H9 (cell line): ENCODE measurements around the gene RAB9A. TPM values are rescaled to one million over a fixed set of nuclear protein-coding genes. Genes with fewer than 3 reads are reported as not detected.

ENCODE experiments used
- DNase-seq: peaks from one replicate; pipeline ENCODE4 v3.0.0-alpha.2; 2017
- H2AFZ ChIP-seq: one replicate; pipeline ENCODE4 v1.6.1; 2013; ENCODE audit warnings: mild to moderate bottlenecking, low read length, control low read depth, moderate library complexity
- H2AK5ac ChIP-seq: 2 replicates; pipeline ENCODE4 v1.6.1; 2013; ENCODE audit warnings: low read length, control low read depth, mixed read lengths; ENCODE audit not compliant: insufficient read length
- H2BK120ac ChIP-seq: one replicate; pipeline ENCODE4 v1.6.1; 2013; ENCODE audit warnings: low read depth, mild to moderate bottlenecking, low read length, control low read depth, inconsistent platforms; ENCODE audit not compliant: poor library complexity, severe bottlenecking
- H2BK12ac ChIP-seq: 2 replicates; pipeline ENCODE4 v1.6.1; 2013; ENCODE audit warnings: low read length, control low read depth, mixed read lengths, low read depth; ENCODE audit not compliant: insufficient read length
- H2BK15ac ChIP-seq: 2 replicates; pipeline ENCODE4 v1.6.1; 2013; ENCODE audit warnings: low read depth, low read length, control low read depth
- H2BK20ac ChIP-seq: one replicate; pipeline ENCODE4 v1.6.1; 2013; ENCODE audit warnings: low read depth, mild to moderate bottlenecking, low read length, control low read depth, inconsistent platforms; ENCODE audit not compliant: poor library complexity, severe bottlenecking
- H2BK5ac ChIP-seq: 2 replicates; pipeline ENCODE4 v1.6.1; 2013; ENCODE audit warnings: low read length, control low read depth, mixed read lengths; ENCODE audit not compliant: insufficient read length
- H3K14ac ChIP-seq: 2 replicates; pipeline ENCODE4 v1.6.1; 2013; ENCODE audit warnings: low read length, control low read depth; ENCODE audit not compliant: insufficient read depth
- H3K18ac ChIP-seq: 2 replicates; pipeline ENCODE4 v1.6.1; 2013; ENCODE audit warnings: low read depth, mild to moderate bottlenecking, mixed read lengths, low read length, control low read depth; ENCODE audit not compliant: insufficient read length
- H3K23ac ChIP-seq: 2 replicates; pipeline ENCODE4 v1.6.1; 2013; ENCODE audit warnings: low read length, control low read depth, mixed read lengths, low read depth; ENCODE audit not compliant: insufficient read length
- H3K23me2 ChIP-seq: 2 replicates; pipeline ENCODE4 v1.6.1; 2013; ENCODE audit warnings: low read depth, mild to moderate bottlenecking, mixed read lengths, low read length, control low read depth; ENCODE audit not compliant: insufficient read length, poor library complexity, severe bottlenecking
- H3K27ac ChIP-seq: 2 replicates; pipeline ENCODE4 v1.5.1; 2013; ENCODE audit warnings: low read length, control low read depth, mixed read lengths, low read depth; ENCODE audit not compliant: insufficient read length
- H3K27me3 ChIP-seq: 2 replicates; pipeline ENCODE4 v1.6.1; 2013; ENCODE audit warnings: low read length, control low read depth, inconsistent platforms; ENCODE audit not compliant: insufficient read depth
- H3K4ac ChIP-seq: 2 replicates; pipeline ENCODE4 v1.6.1; 2013; ENCODE audit warnings: low read depth, mild to moderate bottlenecking, control low read depth, inconsistent platforms, low read length, moderate library complexity
- H3K4me1 ChIP-seq: 2 replicates; pipeline ENCODE4 v1.6.1; 2013; ENCODE audit warnings: low read length, control low read depth, inconsistent platforms; ENCODE audit not compliant: insufficient read depth
- H3K4me2 ChIP-seq: 2 replicates; pipeline ENCODE4 v1.6.1; 2013; ENCODE audit warnings: low read length, control low read depth, mixed read lengths; ENCODE audit not compliant: insufficient read length, insufficient read depth
- H3K56ac ChIP-seq: 2 replicates; pipeline ENCODE4 v1.6.1; 2013; ENCODE audit warnings: low read depth, mild to moderate bottlenecking, mixed read lengths, low read length, control low read depth; ENCODE audit not compliant: insufficient read length
- H3K79me1 ChIP-seq: 2 replicates; pipeline ENCODE4 v1.6.1; 2013; ENCODE audit warnings: low read depth, mild to moderate bottlenecking, moderate library complexity, low read length, control low read depth, inconsistent platforms; ENCODE audit not compliant: insufficient read depth, poor library complexity, severe bottlenecking
- H3K79me2 ChIP-seq: 2 replicates; pipeline ENCODE4 v1.6.1; 2013; ENCODE audit warnings: low read length, control low read depth, inconsistent platforms; ENCODE audit not compliant: insufficient read depth
- H3K9ac ChIP-seq: 2 replicates; pipeline ENCODE4 v1.6.1; 2013; ENCODE audit warnings: low read length, control low read depth, mixed read lengths; ENCODE audit not compliant: insufficient read length; ENCODE audit errors: extremely low read depth
- H3K9me3 ChIP-seq: one replicate; pipeline ENCODE4 v1.6.1; 2013; ENCODE audit warnings: low read depth, low read length, inconsistent platforms; ENCODE audit not compliant: control insufficient read depth
- H3T11ph ChIP-seq: one replicate; pipeline ENCODE4 v1.6.1; 2013; ENCODE audit warnings: mild to moderate bottlenecking, low read length, control low read depth, inconsistent platforms
- H4K20me1 ChIP-seq: one replicate; pipeline ENCODE4 v1.6.1; 2013; ENCODE audit not compliant: control insufficient read depth, insufficient read length, insufficient read depth
- H4K5ac ChIP-seq: 2 replicates; pipeline ENCODE4 v1.6.1; 2013; ENCODE audit warnings: low read depth, mild to moderate bottlenecking, mixed read lengths, low read length, control low read depth; ENCODE audit not compliant: insufficient read length
- H4K8ac ChIP-seq: replicated peaks from 2 replicates; pipeline ENCODE4 v1.6.1; 2013; ENCODE audit warnings: low read length, control low read depth, mixed read lengths, low read depth; ENCODE audit not compliant: insufficient read length
- H4K91ac ChIP-seq: 2 replicates; pipeline ENCODE4 v1.6.1; 2013; ENCODE audit warnings: low read depth, mild to moderate bottlenecking, moderate library complexity, mixed read lengths, low read length, control low read depth; ENCODE audit not compliant: insufficient read length
- H3K27ac Mint-ChIP-seq, 3 experiments: 2 replicates in 2 of 3; 3 replicates in 1 of 3; pipeline ENCODE4 v1.8.0; 2020 to 2021; ENCODE audit warnings: mixed read lengths in 3 of 3, mild to moderate bottlenecking in 1 of 3, moderate library complexity in 1 of 3
- H3K27me3 Mint-ChIP-seq: 2 replicates; pipeline ENCODE4 v1.8.0; 2021; ENCODE audit warnings: low read depth, mild to moderate bottlenecking, moderate library complexity, mixed read lengths
- H3K36me3 Mint-ChIP-seq, 3 experiments: 2 replicates in 2 of 3; 3 replicates in 1 of 3; pipeline ENCODE4 v1.8.0; 2020 to 2021; ENCODE audit warnings: low read depth in 3 of 3, mixed read lengths in 3 of 3; ENCODE audit not compliant: insufficient read depth in 1 of 3
- H3K4me1 Mint-ChIP-seq, 2 experiments: 2 replicates each; pipeline ENCODE4 v1.8.0; 2020; ENCODE audit warnings: mixed read lengths in 2 of 2
- H3K4me3 Mint-ChIP-seq, 2 experiments: 2 replicates in 1 of 2; 3 replicates in 1 of 2; pipeline ENCODE4 v1.8.0; 2020 to 2021; ENCODE audit warnings: mild to moderate bottlenecking in 2 of 2, mixed read lengths in 2 of 2, moderate library complexity in 1 of 2
- H3K9me3 Mint-ChIP-seq, 2 experiments: 2 replicates in 1 of 2; 3 replicates in 1 of 2; pipeline ENCODE4 v1.8.0; 2020; ENCODE audit warnings: mild to moderate bottlenecking in 2 of 2, mixed read lengths in 2 of 2, moderate library complexity in 1 of 2
- WGBS: extraction: QIAGEN DNeasy Blood & Tissue Kit; methylation state at CpG from one replicate; pipeline ENCODE4 v1.1.7; 2013; ENCODE audit warnings: missing lambda C conversion rate, low lambda C conversion rate, mixed read lengths; ENCODE audit not compliant: insufficient read length; ENCODE audit errors: extremely low coverage; 5-methylcytosine and 5-hydroxymethylcytosine counted together
- total RNA-seq: library from RNA; stranded (reverse); gene quantifications from 2 replicates; pipeline ENCODE4 v1.2.1, GENCODE V29; 2021
- TF ChIP-seq, protein P1 (sequence below): fragments of 200-600 bp; sonication (generic); conservative IDR thresholded peaks from 3 replicates; pipeline ENCODE4 v1.8.0; 2021; ENCODE audit warnings: antibody characterized with exemption, mild to moderate bottlenecking

RAB9A gene
- total RNA-seq, 1 experiment from 2014 or later: 21.3 TPM

DNA sequence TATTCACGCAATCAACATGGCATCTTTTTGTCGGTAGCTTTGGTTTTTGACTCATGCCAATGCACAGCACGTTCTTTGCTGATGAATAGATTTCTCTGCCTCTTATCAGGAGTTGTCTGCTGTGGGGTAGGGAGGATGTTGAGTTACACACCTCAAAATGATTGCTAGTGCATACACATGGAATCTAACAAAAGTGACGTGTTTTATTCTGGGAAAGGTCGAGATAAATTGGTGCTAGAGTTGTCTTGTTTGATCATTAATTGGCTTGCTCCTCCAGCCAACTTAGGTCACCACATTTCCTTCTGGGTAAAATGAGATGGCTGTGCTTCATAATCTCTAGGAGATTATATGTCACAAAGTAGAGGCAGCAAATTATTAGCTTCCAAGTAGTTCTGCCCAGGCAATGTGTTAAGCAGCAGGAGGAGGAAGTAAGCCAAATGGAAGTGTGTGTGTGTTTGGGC, 3.9 kb downstream of the RAB9A start:
- Histone ChIP-seq H3K9ac (no peak overlapping the region), H3K56ac (no peak overlapping the region), H3K79me1 (no peaks in the 10 kb centered on the region), H3K79me2 (peaks cover 41% of the 10 kb centered on the region; the same call in 1 of the 2 replicates), H3K4me2 (no peak overlapping the region), H2BK20ac (no peak overlapping the region), H3K9me3 (no peaks in the 10 kb centered on the region), H4K20me1 (no peaks in the 10 kb centered on the region), H2BK12ac (no peak overlapping the region), H3K27me3 (no peaks in the 10 kb centered on the region; the same call in 1 of the 2 replicates), H4K5ac (no peak overlapping the region), H4K91ac (no peak overlapping the region), H3K18ac (no peak overlapping the region), H3T11ph (no peak overlapping the region), H3K4ac (no peak overlapping the region), H2BK15ac (no peak overlapping the region), H3K14ac (no peak overlapping the region), H2AFZ (no peak overlapping the region), H3K4me1 (peaks cover 12% of the 10 kb centered on the region; the same call in 1 of the 2 replicates), H3K23ac (no peak overlapping the region), H2BK5ac (no peak overlapping the region), H3K23me2 (peaks cover 6% of the 10 kb centered on the region), H2BK120ac (no peak overlapping the region), H3K27ac (no peak overlapping the region), H4K8ac (no peak overlapping the region), H2AK5ac (no peak overlapping the region)
- H3K9me3 Mint-ChIP-seq: peaks cover 20 to 41% of the 10 kb centered on the region in 2 experiments
- peaks cover 0 to 4% (median 3%) of the 10 kb centered on the region in 3 experiments; a peak in 3 of 7 replicates for H3K36me3 Mint-ChIP-seq
- no peak overlapping the region for H3K4me3 Mint-ChIP-seq
- H3K27me3 Mint-ChIP-seq: peaks cover 5% of the 10 kb centered on the region
- no peak for DNase-seq
- TF ChIP-seq, protein P1, sequence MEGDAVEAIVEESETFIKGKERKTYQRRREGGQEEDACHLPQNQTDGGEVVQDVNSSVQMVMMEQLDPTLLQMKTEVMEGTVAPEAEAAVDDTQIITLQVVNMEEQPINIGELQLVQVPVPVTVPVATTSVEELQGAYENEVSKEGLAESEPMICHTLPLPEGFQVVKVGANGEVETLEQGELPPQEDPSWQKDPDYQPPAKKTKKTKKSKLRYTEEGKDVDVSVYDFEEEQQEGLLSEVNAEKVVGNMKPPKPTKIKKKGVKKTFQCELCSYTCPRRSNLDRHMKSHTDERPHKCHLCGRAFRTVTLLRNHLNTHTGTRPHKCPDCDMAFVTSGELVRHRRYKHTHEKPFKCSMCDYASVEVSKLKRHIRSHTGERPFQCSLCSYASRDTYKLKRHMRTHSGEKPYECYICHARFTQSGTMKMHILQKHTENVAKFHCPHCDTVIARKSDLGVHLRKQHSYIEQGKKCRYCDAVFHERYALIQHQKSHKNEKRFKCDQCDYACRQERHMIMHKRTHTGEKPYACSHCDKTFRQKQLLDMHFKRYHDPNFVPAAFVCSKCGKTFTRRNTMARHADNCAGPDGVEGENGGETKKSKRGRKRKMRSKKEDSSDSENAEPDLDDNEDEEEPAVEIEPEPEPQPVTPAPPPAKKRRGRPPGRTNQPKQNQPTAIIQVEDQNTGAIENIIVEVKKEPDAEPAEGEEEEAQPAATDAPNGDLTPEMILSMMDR: no peak
- no CpG with 5 or more reads among the region's 5 CpGs for WGBS
- H3K27ac Mint-ChIP-seq: peak overlapping the region in 1 of 3 experiments; percentile 33; a peak in 2 of 7 replicates
- H3K4me1 Mint-ChIP-seq: peaks cover 26 to 32% of the 10 kb centered on the region in 2 experiments
